IPS-NIHi7 (cell line): Measurements from ENCODE around the gene TMEM273.

ENCODE experiments used
- DNase-seq: peaks from one replicate; pipeline ENCODE4 v3.0.0; 2012; ENCODE audit warnings: mixed read lengths; ENCODE audit errors: extremely low spot score

Gene TMEM273

DNA sequence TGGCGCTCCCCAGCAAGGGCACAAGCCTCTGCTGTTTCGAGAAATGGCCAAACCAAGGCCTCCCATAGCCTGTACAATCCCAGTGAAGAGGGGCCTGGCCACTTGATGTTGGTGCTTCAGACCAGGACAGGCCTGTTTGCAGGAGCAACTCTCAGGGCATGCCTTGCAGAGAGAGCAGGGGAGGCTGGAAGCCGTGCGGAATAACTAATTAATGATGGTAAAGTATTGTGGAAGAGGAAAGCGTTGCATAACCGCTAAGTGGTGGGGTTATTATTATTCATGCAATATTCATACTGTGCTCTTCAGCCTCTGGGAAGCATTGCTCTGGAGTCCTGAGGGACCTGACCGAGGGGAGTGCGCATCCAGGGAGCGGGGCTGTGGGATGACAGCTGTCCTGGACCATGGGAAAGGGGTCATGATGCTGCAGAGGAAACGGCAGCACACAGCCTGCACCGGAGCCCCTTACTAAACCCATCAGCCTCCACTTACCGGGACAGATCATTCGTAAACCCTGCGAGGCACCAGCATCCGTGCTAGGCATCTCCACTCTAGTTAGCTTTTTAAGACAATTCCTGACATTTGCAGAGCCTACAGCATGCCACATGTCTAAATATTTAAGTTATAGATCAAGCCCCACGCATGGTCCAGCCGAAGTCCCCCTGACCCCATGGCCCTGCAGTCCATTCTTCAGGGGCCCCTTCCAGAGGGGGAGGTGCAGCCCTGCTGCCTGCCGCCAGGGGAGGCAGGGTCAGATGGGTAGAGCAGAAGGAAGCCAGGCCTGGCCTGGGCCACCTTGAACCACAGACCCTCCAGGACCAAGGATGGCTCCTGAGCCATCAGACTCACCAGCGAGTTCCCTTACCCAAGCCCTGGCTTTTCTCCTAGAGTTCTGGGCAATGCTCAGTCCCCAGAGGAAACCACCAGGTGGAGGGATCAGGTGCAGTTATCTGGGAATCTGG lies 11.6 kb downstream of the TMEM273 start:
- DNase-seq = no peak

DNA sequence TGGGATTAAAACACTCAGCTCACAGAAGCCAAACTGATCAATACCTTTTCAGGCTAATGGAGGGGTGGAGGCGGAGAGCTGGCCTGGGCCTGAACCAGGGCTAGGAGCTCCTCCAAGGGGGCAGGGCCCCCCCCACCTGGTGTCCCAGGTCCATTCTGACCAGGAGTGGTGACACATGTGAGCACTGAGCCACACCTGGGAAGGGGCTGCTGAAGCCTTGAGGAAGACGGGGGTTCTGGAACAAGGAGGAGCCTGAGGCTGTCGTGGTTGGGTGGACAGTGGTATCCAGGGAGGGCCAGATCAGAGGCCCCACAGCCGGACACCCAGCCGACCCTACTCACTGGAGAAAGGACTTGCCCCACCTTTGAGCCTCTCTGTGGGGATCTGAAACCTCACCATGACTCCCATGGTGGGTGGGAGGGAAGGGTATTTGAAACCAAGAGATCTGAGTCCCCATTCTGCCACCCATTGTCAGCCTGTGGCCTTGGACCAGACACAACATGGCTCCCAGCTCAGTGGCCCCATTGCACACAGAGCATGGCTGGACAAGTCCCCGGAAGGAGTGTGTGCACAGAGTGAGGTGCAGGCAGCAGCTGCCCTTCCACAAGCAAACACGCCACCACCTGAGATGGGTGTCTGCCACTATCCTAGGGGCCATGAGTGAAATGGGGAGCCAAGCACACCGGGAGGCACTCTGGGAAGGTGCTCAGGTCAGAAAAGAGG lies 12.4 kb downstream of the TMEM273 start:
- no peak for DNase-seq

DNA sequence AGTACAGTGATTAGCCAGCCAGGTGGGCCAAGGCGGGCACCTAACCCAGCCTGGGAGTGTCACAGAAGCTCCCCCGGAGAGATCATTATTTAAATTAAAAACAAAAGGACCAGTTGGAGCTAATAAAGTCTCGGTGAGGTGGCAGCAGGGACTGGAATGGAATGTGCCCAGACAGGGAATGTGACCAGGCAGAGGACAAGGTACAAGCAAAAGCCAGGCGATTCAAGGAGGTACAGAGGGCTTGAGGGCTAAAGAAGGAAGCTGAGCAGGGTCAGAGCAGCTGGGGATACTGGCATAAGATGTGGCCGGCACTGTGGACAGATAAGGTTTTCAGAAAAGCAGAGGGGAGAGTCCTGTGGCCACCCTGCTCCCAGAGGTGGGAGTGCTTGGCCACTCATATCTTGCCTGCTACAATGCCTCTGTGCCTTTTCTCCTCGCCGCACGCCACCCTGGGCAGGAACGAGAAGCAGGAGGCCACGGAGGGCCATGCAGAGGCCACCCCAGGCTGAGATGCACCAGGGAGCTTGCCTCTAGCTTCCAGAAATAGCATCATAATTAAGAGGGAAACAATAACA lies 13.2 kb downstream of the TMEM273 start:
- no peak for DNase-seq

DNA sequence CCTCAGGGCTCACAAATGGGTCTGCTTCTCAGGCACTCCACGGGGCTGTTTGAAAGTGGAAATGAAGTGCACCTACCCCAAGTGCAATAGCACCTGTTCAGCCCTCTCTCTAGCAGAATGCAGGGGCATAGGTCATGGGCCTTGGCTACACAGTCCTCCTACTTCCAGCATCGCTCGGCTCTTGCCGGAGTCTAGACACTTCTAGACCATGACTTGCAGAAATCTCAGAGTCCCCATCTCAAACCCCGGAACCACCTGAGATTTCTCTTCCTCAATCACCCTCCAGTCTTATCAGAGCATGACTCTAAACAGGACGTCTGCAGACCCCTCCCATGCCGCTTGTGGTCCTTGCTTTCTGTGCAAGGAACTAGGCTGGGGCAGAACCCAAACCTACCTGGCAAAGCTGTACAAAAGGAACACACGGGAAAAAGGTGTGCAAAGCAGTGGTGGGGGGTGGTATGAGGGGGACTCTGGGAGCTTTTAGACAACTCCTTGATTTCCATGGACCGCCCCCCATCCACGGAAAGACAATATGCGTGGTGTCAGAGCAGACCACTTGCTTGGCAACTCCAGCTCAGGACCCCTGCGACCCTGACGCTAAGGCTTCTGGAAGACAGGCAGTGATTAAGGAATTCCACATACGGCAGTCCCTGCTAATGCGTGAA lies 13.8 kb downstream of the TMEM273 start:
- DNase-seq = no peak

DNA sequence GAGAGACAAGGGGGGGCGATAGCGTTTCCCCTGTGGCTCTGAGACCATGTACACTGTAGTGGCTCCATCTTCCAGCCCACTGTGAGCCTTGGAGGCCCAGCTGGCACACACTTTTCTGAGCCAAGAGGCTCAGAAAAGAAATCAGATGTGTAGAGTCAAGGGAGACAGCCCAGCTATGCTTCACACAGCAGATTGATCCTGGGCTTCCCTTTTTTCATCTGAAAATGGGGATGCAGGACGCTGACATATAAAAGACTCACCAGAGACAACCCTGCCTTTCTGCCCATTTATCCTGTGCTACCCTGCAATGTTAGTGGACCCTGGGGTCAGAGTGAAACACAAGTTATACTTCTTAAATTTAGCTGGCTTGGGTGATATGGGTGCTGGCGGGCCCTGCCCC lies 14.3 kb downstream of the TMEM273 start:
- no peak for DNase-seq

DNA sequence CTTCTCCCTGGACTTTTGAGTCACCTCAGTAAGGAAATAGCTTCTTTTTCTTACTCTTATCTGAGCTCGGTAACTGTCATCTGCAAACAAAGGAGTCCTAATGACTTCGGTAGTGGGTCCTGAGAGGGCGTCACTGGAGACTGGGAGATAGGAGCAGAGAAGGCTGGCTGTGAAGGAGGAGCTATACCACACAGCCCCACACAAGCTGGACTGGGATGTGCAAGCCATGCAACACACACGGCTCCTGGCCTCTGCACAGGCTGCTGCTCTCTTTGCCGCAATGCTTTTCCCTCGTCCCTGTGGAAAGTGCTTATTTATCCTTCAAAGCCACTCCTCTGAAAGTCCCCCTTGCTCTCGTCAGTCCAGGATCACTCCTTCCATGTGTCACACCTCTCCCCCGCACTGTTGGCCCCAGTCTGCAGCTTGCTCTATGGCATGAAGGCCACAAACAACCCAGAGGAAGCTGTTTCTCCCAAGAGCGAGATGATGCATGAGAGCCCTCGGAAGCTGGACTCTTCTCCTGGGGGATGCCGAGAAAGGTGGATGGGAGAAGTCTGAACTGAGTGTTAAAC lies 14.9 kb downstream of the TMEM273 start:
- no peak for DNase-seq

DNA sequence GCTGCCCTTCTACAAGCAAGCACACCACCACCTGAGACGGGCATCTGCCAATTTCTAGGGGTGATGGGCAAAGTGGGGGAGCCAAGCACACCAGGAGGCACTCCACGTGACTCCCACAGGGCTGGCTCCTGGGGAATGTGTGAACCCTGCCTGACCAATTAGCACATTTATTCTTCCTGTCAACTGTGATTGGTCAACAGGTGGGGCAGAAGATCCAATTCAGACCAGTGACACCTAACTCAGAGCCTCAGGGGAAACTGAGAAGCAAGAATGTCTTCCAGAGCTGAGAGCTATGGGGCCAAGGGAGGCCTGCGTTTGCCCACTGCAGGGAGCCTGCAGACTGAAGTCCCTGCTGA lies 15.4 kb downstream of the TMEM273 start:
- no peak for DNase-seq

DNA sequence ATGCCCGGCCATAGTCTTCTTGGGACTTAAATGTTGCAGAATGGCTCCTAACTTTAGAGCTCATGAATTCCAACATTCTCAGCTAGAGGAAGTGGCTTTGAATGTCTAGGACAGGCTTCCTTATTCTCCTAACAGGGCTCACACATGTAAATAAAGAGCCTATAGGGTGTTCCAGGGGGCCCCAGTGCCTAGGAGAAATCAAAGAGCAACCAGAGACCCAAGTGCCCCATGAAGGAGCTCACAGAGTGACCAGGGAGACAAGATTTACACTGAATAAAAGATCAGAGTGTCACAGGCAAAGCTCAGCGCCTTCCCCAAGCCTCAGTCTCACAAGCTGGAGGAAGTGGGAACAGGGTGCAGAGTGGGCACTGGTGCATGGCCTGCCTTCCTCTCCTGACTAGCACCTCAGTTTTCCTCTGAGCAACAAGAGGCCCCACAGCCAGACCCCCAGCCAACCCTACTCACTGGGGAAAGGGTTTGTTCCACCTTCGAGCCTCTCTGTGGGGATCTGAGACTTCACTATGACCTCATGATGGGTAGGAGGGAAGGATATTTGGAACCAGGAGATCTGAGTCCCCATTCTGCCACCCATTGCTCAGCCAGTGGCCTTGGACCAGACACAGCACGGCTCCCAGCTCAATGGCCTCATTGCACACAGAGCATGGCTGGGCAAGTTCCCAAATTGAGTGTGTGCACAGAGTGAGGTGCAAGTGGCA lies 16.0 kb downstream of the TMEM273 start:
- no peak for DNase-seq

DNA sequence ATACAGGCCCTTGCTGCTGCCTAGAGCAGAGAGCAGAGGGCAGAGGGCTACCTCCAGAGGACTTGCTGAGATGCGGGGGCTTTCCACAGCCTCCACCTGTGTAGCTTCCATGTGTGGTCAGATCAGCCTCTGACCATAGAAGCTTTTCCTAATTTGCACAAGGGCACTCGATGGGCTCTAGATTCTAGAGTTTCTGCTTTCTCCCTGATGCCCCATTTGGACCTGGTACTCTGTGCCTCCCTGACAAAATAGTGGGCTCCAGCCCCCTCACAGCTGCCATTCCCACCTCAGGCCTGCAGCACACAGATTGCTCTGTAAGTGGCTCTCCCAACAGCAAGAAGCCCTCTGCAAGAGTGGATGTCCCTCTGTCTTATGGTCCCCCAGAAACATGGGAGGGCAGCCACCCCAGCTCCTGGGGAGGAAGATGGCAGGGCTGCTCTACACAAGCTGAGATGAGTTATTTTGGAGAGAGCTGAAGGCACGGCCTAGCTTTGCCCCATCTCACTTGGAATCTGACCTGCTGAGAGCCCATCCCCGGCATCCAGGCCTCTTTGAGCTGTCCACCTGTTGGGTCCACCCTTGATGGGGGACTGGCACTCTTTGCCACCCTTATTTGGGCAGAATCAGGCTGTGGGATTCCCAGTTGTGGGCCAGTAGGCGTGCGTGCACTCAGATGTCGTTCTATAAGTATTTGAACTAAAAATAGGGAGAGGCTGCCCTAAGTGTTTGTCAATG lies 16.7 kb downstream of the TMEM273 start:
- no peak for DNase-seq

DNA sequence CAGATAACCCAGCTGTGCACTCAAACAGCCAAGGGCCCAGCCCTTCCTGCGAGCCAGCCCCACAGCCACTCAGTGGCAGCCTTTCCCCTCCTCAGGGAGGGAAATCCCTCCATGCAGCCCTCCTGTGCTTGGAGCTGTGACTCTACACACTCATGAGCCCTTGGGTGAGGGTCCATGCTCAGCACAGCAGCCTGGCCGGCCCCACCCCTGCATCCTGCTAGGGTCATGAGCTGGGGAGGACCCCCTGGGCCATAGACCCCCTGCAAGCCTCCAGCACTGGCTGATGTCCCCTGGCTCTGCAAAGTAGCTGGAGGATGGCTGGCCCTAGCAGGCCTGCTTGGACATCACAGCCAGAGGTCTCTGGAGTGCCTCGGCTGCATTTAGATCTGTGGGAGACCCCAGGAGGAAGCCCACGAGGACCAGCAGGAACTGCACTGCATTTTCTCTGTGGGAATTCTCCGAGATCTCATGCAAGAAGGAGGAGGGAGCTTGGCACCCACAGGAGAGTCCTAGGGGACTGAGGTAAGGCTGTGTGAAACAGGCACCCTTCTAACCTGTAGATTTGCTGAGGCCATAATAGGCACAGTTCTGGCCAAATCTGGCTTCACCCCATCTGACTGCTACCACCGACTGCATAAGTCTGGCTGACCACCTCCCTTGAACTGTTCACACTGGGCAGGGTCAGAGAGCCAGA lies 17.4 kb downstream of the TMEM273 start:
- DNase-seq = no peak

DNA sequence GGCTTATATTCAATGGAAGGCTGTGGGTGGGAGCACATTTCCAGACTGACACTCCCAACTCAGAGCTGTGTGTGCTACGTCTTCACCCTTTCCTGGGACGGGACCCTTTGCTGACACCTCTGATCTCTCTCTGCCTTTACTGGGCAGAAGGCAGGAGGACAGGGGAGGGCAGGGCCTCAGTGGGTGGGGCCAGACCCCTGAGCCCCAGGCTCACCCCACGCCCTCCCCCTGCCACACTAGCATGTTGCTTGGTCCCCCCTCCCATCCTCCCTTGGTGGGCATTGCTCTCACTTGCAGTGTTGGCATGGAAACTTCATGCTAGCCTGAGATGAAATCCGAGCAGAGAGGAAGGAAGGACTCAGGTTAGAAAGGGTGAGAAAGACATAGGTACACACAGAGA lies 18.4 kb downstream of the TMEM273 start:
- no peak for DNase-seq

DNA sequence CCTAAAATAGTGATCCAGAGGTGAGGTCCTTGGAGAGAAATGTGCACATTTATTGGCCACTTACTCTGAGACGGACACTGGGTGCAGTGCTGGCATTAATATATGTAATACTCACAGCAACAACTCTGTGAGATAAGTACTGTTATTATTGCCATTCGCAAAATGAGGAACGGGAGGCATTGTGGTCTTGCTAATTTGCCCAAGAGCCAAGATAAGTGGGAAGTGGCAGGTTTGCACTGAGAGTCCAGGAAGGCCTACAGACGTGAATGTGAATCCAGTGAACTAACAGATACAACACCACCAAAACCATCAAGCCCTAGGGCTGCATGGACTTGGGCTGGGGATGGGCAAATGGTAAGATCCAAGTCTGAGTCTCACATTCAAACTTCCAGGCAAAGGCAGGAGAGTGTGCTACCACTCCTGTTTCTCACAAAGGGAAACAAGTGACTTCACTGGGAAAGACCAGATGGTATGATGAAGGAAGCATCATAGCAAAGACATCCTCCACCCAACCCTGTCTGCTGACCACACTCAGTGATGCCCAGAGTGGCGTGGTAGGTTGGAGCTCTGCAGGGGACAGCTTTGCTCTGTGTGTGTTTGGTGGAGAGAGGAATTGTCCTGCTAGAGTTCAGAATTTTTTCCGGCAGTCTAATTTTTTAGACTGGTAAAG lies 19.2 kb downstream of the TMEM273 start:
- no peak for DNase-seq

DNA sequence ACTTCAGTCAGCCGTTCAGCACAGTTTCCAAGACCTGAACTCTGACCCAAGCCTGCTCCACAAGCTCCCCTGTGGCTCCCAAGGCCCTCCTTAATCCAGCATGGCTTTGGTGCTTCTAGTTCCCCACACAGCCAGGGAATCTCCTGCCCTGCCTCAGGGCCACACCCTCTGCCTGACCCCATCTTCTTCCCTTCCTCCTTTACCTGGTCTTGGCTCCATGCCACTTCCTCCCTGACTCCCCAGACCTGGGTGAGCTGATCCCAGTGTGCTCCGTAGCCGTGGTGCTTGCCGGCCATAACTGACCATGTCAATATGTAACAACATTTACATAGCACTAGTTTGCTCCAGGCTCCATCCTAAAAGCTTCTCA lies 20.0 kb downstream of the TMEM273 start:
- DNase-seq = no peak

DNA sequence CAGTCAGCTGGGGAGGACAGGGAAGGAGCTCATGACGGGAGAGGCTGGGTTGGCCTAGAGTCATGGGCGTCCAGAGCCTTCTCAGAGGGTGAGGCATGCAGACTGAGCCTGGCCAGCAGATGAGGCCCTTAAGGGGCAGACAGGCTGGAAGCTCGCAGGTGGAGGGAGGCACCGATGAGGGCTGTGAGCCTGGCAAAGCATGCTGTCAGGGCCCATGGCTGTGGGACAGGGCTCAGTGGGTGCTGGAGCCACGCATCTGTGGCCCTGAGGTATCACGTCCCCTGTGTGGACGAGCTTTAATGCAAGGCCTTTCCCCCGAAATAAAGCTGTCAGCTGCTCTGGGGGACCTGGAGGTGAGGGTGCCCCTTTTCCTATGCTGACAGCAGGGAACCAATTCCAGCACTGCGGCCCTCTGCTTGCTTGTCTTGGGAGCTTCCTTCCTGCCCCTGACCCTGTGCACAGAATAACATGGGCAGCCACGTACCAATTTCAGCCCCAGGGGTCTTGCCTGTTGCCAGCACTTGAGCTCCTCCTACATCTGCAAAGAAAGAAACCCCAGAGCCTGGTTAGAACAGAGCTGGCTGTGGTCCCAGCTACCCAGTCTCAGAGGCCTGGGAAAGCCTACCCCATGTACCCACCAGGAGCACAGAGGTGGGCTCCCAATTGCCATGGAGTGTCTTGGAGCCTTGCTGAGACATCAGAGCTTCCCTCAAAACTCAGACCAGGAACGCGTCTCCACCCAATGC lies 20.6 kb downstream of the TMEM273 start:
- no peak for DNase-seq

DNA sequence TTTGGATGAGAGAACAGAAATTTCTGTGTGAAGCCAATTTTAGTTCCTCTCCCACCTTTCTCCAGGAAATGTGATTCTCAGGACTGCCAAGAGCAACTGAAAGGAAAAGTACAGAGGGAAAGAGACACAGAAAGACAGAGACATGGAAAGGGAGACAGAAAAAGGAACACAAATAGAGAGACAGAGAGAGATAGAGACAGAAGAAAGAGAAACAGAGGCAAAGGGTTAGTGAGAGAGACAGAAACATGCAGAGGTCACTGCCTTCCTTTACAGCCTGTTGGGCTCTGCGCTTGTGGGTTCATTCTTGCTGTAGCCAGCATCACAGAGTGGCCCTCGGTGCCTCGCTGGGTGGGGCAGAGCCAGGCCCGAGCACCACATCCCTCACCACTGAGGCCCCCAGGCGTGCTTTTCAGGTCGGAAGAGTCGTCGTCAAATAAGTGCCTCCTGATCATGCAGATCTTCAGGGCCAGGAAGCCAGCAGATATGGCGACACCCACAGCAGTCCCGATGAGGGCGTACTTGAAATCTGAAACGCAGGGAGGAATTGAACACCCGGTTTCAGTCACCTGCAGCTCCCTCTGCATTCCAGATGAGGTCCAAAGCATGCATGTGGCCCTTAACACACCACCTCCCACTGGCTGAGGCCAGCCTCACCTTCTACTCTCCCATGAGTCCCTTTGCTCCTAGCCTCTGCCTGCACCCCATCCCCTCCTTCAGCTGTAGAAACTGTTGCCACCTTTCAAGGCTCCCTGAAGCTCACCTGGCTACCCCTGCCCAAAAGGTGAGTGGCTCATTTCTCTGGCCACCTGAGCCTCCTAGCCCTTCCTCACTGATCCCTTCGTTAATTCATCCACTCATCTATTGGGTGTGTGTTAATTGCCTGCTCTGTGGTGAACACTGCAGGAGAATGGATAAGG lies 21.4 kb downstream of the TMEM273 start:
- no peak for DNase-seq

DNA sequence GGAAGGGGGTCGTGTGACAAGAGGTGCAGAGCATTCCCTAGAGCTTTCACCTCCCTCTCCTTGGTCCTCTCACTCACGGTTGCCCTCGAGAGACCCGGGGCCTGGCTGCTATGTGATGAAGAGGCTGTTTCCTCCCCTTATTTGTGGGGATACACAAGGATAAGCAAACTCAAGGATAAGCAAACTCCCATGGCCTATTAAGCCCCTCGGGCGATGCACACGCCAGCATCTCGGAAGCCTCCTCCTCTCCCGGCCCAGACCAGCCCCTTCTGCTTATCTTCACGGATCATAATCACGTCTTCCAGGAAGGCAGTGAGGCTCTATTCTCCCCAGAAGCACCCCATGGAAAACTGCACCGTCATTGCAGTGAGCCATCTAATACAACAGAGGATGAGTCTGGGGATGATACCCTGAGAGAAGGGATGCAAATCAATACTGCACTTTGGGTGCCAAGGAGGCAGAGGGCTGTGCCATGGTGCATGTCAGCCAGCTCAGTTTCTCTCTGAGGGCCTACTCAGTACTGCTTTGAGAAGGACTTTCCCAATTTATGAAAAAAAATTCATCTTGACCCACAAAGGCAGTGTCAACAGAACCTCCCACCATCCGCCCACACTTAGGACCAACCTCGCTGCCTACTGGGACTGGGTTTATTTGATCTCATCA lies 22.2 kb downstream of the TMEM273 start:
- no peak for DNase-seq

DNA sequence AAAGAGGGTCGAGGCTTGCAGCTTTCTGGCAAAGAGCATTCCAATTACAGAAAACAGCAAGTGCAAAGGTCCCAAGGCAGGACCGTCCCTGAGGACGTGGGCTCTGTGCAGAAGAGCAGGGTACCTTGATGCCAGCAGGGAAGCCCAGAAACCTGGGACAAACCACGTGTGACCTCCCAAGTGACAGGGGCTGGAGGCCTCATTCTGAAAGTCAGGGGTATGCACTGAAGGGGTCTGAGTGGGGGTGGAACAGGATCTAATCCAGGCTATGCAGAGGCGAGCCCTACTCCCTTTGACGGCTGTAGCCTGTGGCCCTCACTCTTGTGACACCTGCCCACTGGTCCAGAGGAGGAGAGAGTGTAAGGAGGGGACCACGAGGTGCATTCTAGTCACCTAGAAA lies 22.9 kb downstream of the TMEM273 start:
- no peak for DNase-seq
